ENCODE measurements around the gene NPB. TPM values are rescaled to one million over a fixed set of nuclear protein-coding genes. Genes with fewer than 3 reads are reported as not detected.
A peak's percentile ranks its signal among the peaks of the same experiment; 100 is the strongest.

NPB gene
- total RNA-seq, 1 donor from 2014 or later: 0.31 TPM

DNA sequence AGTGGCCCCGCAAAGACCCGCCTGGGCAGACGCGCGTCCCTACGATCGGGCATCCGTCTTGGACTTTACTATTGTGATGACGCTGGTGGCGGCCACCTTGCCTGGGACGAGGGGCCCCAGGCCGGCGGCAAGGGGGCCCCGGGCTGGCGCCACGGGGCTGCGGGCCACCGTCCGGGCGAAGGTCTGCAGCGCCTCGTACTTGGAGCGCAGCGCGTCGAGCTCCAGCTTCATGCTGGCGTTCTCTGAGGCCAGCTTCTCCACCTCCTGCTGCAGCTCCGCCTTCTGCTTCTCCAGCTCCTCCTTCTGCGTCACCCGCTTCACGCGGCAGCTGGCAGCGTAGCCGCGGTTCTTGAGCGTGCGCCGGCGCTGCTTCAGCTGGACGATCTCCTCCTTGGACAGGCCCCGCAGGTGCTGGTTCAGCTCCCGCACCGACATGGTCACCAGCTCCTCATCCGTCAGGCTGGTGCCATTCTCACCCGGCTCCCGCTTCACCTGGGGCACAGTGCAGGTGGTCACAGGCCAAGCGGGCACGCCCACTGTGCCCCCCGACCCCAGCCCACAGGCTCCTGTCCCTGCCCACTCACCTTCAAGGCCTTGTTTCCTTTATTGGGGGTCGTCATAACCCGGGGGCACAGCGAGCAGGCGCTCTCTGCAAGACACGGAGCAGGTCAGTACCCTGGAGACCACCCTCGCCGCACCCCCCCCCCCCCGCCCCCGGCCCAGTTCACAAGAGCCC lies 20.7 kb downstream of the NPB start:
- peaks cover 31% of the 10 kb centered on the region for H3K4me1 Mint-ChIP-seq (ENCODE audit: low read depth)
- intact Hi-C loops (cut with micrococcal nuclease): no loop called here
- no peaks in the 10 kb centered on the region for H3K27me3 Mint-ChIP-seq (ENCODE audit: insufficient read depth)
- no peak overlapping the region for H3K27ac Mint-ChIP-seq
- no peak for DNase-seq (ENCODE audit: low spot score)
- no peak overlapping the region for H3K4me3 Mint-ChIP-seq
- peaks cover 10% of the 10 kb centered on the region for H3K36me3 Mint-ChIP-seq (ENCODE audit: low read depth)
- no peaks in the 10 kb centered on the region for H3K9me3 Mint-ChIP-seq

DNA sequence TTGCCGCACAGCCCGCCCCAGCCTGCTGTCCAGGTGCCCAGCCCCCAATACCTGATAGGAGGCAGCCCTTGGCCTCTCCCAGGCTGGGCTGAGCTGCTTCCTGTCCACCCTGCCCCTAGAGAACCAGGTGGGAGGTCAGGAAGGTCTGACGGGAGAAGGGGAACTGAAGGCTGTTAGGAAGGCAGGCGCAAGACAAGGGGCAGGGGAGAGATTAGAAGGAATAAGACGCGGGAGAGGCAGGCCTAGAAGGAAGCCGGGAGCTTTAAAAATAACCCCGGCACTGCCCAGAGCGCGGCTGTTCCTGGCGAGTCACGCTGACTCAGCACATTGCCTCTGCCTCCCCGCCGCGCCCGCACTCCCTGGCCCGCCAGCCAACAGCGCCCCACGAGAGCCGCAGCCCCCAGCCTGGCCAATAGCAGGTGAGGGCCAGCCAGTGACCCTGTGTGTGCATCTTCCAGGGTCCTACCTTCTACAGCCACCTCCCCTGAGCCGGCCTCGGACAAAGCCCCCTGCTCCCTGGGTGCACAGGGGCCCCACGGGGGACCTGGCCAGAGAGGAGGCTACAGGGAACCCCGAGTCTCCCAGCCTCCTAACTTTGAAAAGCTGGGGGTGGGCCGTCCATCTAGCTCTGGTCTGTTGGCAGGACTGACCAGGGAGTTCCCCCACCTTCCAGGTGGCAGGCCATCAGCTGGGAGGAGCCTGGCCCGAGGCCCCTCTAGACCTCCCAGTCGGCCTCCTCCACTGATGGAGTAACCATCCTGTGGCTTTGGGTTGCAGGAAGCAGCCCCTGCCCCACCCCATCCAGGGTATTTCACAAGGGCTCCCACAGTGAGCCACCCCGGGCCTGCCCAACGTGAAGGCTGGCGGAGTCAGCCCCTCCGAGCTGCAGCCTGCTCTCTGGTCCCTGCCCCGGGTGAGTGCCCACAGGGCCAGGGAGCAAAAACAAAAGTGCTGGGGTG lies 21.5 kb downstream of the NPB start:
- intact Hi-C loops (cut with micrococcal nuclease): no loop called here
- peaks cover 10% of the 10 kb centered on the region for H3K36me3 Mint-ChIP-seq (ENCODE audit: low read depth)
- peaks cover 26% of the 10 kb centered on the region for H3K4me1 Mint-ChIP-seq (ENCODE audit: low read depth)
- no peak for DNase-seq (ENCODE audit: low spot score)
- no peak overlapping the region for H3K27ac Mint-ChIP-seq
- H3K4me3 Mint-ChIP-seq: no peak overlapping the region
- H3K9me3 Mint-ChIP-seq: no peaks in the 10 kb centered on the region
- H3K27me3 Mint-ChIP-seq (ENCODE audit: insufficient read depth): no peaks in the 10 kb centered on the region

DNA sequence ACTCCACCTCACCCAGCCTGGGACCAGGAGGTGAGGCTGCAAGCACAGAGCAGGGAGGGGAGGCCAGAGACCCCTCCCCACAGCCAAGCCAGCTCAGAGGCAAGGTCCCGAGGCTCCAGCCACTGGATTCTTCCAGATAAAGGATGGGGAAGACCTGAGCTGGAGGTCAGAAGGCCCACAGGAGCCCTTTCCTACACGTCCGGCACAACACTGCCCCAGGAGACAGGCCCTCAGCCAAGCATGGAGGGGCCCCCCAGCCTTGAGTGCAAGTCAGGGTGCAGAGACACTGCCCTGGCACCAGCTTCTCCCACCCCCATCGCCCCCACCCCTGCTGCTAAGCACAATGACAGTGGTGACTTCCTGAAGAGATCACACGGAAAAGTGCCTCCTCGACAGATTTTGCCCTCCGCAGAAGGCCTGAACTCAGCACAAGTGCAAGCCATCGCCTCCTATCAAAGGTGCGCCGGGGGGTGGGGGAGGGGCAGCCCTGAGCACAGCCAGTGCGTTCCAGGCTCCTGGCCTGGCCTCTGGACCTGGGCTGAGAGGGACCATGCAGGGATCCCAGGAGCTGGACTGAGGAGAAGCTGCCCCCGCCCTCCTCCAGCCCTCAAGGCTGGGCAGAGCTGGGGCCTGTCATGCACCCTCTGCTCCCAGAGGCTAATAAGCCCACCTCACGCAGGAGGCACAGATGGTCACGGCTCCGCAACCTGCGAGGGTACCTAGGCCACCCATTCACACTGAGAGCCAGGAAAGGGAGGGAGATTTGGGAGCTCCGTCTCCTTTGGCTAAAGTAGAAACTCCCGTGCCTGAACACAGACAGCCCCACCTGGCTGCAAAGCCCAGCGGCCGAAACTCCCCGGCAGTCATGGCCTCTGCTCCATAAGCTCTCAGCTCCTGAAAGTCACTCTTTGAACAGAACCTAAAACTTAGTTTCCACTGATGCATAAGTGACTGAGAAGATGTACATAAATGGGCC lies 22.8 kb downstream of the NPB start:
- no peaks in the 10 kb centered on the region for H3K9me3 Mint-ChIP-seq
- H3K27ac Mint-ChIP-seq: no peak overlapping the region
- peak overlapping the region; percentile 89 for H3K4me3 Mint-ChIP-seq
- no peak for DNase-seq (ENCODE audit: low spot score)
- H3K4me1 Mint-ChIP-seq (ENCODE audit: low read depth): peaks cover 15% of the 10 kb centered on the region
- H3K36me3 Mint-ChIP-seq (ENCODE audit: low read depth): peaks cover 2% of the 10 kb centered on the region
- no peaks in the 10 kb centered on the region for H3K27me3 Mint-ChIP-seq (ENCODE audit: insufficient read depth)
- intact Hi-C loops (cut with micrococcal nuclease): no loop called here

DNA sequence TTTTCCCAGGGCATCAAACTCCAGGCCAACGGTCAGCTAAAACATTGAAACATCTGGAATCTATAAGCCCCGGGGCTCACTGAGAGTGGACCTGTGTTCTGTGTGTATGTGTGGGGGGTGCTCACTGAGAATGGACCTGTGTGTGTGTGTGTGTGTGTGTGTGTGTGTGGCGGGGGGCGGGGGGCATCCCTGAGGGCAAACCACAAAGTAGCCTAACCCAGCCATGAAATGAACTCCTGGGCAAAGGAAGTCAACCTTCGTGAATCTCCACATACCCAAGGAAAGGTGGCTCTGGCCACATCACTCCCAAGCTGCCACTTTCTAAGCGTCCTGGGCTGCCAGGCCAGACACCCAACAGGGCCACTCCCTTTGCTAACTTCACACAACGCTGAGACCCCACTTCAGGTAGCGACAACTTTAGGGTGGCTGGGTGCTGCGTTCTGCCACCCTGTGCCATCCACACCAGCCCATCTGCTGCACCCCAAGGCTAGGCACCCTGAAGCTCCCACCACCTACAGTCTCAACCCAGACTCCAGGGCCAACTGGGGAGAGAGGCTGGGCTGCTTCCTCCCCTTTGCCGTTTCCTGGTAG lies 23.9 kb downstream of the NPB start:
- Mint-ChIP-seq H3K27ac (peak overlapping the region; percentile 79), H3K27me3 (ENCODE audit: insufficient read depth) (peaks cover 2% of the 10 kb centered on the region), H3K4me1 (ENCODE audit: low read depth) (peaks cover 15% of the 10 kb centered on the region), H3K4me3 (peak overlapping the region; percentile 89), H3K36me3 (ENCODE audit: low read depth) (peaks cover 2% of the 10 kb centered on the region), H3K9me3 (no peaks in the 10 kb centered on the region)
- DNase-seq (ENCODE audit: low spot score): no peak
- intact Hi-C loops (cut with micrococcal nuclease): loop anchor here (1.0 to 2.0 kb wide), 4 partner anchors 8 to 97 kb away; partner anchors contain the start of genes ARHGDIA, CENPX, LRRC45 and PCYT2

DNA sequence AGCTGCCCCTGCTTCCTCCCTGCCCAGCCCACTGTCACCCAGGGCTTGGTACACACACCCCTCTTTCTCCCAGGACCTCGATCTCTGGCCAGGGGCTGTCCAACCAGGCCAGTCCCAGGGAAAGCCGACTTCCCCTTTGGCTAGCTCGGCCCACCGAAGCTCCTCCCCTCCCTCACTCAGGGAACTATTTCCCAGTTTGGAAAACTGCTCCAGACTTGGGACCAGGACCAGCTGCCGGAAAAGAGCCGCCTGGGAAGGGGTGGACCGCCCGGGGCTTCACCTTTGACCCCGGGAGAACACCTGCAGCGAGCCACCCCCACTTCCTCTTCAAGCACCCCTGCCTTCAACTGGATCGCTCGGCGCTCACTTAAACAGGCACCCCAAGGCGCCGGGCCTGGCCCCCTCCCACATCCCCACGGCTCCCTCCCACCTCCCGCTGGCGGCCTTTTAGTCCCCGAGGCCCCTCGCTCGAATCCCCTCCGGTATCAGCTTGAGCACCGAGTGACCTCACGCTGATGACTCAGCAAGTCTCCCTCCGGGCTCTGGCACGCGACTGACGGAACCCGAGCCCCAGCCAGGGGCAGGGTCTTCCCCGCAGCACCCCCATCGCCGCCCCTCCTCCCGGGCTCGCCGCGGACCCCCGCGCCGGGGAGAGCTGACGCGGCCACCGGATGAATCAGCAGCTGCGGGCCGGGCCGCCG lies 24.6 kb downstream of the NPB start:
- H3K27ac Mint-ChIP-seq: peak overlapping the region; percentile 79
- intact Hi-C loops (cut with micrococcal nuclease): loop anchor here (1.0 to 2.0 kb wide), 6 partner anchors 8 to 96 kb away; partner anchors contain the start of genes ARHGDIA, ASPSCR1, CENPX and LRRC45

DNA sequence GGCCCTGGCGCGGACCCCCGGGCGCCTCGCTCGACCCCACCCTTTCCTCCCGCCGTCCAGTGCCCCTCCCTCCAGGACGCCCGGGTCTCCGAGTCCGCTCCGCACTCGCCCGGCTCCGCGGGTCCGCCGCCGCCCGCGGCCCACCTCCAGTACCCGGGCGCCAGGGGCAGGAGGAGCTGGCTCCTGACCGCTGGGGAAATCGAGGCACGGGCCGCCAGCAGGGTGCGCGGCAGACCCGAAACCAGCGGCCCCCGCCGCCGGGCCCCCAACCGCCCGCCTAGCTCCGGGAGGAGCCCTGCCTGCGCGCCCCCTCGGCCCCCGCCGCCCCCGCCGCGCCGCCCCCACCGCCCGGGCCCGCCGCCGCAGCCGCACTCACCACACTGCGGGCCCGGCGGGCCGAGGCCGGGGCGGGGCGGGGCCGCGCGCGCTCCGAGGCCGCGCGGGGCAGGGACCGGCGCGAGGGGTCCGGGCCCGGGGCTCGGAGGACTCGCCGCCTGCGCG lies 25.2 kb downstream of the NPB start:
- Mint-ChIP-seq H3K36me3 (ENCODE audit: low read depth) (no peaks in the 10 kb centered on the region), H3K27me3 (ENCODE audit: insufficient read depth) (peaks cover 2% of the 10 kb centered on the region), H3K4me1 (ENCODE audit: low read depth) (peaks cover 15% of the 10 kb centered on the region), H3K9me3 (no peaks in the 10 kb centered on the region), H3K27ac (no peak overlapping the region), H3K4me3 (peak overlapping the region; percentile 68)
- intact Hi-C loops (cut with micrococcal nuclease): loop anchor here (1.0 to 2.0 kb wide), 5 partner anchors 10 to 96 kb away; partner anchors contain the start of genes ARHGDIA, ASPSCR1, CENPX and LRRC45
- peak; percentile 18 for DNase-seq (ENCODE audit: low spot score)

More for the DNA sequence above, 24.6 kb downstream of the NPB start:
- Mint-ChIP-seq H3K27me3 (ENCODE audit: insufficient read depth) (peaks cover 2% of the 10 kb centered on the region), H3K36me3 (ENCODE audit: low read depth) (peaks cover 2% of the 10 kb centered on the region), H3K9me3 (no peaks in the 10 kb centered on the region), H3K4me1 (ENCODE audit: low read depth) (peaks cover 15% of the 10 kb centered on the region), H3K4me3 (peak overlapping the region; percentile 89)
- peak; percentile 46 for DNase-seq (ENCODE audit: low spot score)

DNA sequence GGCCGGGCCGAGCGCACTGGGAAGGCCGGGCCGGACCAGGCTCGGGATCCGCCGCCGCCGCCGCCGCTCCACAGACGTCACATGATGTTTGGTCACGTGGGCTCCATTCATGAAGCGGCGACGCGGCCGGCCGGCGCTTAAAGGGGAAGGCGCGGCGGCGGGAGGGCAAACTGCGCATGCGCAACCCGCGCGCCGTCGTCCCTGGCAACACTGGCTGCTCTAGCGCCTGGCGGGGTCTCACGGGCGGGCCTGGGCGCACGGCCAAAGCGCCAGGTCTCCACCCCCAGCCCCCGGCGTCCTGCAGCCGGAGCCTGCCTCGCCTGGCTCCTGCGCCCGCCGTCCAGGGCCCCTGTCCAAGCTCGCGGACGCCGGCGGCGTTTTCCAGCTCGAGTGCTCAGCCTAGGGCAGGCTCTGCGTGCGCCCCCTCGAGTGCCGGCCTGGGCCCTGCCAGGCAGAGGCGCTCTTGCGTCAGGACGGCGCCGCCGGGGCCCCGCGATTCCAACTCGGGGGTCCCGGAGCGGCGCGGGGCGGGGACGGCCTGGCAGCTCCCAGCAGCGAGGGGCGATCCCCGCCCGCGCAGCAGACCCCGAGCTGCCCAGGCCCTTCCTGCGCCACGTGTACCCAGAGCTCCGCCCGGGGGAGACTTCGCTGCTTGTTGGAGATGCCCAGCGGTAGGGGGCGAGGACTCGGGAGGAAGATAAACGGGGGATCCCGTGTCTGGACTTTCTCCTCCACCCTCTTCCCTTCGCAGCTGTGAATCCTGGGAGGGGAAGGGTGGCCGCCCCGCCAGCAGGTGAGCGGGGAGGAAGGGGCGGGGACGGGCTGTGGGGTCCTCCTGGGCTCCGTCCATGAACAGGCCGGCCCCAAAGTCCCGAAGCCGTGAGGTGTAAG lies 25.9 kb downstream of the NPB start, which contains the start of gene MAFG:
Gene MAFG, minus strand, starts transcription at position 83 of the 891 bp plus-strand sequence. CDS start 4,550 bp downstream, outside the sequence.
- Mint-ChIP-seq H3K9me3 (no peaks in the 10 kb centered on the region), H3K27ac (peak within 1 kb of the TSS; percentile 79), H3K36me3 (ENCODE audit: low read depth) (peaks cover 1% of the 10 kb centered on the region), H3K27me3 (ENCODE audit: insufficient read depth) (peaks cover 2% of the 10 kb centered on the region), H3K4me3 (peak within 1 kb of the TSS; percentile 89), H3K4me1 (ENCODE audit: low read depth) (peaks cover 15% of the 10 kb centered on the region)
- intact Hi-C loops (cut with micrococcal nuclease): loop anchor here (1.0 to 2.0 kb wide), 6 partner anchors 9 to 168 kb away; partner anchors contain the start of genes ARHGDIA, ASPSCR1, CENPX and LRRC45
- DNase-seq (ENCODE audit: low spot score): peak; percentile 88

DNA sequence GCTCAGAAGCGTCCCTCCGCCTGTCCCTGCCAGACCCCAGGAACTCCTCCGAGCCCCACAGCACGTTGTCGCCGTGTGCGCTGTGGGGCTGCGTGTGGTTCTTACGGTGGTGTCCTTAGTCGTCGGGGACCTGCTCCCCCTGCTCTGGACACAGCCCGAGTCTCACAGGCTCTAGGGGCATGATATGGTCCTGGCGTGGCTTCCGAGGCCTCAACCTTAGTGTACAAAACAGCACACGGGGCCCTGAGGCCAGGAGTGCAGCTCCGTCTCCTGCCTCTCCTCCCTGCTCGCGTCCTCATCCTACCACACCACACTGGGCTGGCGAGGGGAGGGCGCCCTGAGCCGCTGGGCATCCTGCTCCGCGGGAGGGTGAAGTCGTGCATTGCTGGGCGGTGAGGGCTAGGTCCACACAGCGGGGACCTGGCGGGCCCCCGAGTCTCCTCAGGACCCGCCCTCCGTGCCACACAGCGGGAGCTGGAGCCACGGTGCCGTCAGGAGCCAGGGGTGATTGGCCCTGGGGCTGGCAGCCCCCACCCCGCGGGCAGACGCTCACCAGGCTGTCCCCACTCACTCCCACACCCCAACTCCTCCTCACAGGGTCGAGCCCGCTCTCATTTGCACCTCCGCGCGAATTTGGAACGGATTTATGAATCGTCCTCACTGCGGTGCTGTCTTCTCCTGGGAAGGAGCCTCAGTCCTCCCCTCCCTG lies 26.7 kb downstream of the NPB start:
- no peaks in the 10 kb centered on the region for H3K9me3 Mint-ChIP-seq
- H3K27me3 Mint-ChIP-seq (ENCODE audit: insufficient read depth): peaks cover 2% of the 10 kb centered on the region
- DNase-seq (ENCODE audit: low spot score): no peak
- H3K27ac Mint-ChIP-seq: no peak overlapping the region
- intact Hi-C loops (cut with micrococcal nuclease): loop anchor here (1.0 kb wide), 1 partner anchor 168 kb away; no protein-coding TSS in a partner anchor
- H3K4me1 Mint-ChIP-seq (ENCODE audit: low read depth): peaks cover 15% of the 10 kb centered on the region
- peak overlapping the region; percentile 72 for H3K4me3 Mint-ChIP-seq
- peaks cover 7% of the 10 kb centered on the region for H3K36me3 Mint-ChIP-seq (ENCODE audit: low read depth)

DNA sequence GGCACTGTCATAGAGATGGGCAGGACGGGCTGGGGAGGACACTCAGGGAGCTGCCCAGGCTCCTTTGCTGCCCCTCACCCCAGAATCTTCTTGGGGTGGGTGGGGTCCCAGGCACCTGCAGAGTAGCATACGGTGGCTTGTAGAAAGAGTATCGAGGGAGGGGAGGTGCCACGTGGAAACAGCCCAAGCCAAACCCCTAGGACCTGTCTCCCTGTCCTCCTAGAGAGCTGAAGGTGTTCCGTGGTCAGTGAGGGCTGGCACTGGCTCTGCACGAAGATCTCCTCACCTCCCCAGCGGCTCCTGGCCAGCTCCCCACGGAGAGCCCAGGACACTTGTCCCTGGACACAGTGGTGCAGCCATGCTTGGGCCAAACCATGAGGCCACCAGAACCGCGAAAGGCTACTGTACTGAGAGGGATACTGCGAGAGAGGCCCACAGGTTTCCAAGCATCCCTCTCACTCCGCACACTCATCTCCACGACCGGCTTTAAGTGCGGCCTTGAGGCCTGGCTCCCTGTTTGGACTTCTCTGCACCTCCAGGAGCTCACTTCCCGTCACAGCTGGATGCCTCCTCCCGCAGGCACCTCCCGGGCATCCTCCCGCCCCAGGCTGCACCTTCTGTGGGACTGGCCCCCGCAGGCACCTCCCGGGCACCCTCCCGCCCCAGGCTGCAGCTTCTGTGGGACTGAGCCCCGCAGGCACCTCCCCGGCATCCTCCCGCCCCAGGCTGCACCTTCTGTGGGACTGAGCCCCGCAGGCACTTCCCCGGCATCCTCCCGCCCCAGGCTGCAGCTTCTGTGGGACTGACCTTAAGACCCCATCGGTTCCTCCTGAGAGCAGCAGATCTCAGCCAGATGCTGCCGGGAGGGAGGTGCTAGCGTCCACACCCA lies 27.5 kb downstream of the NPB start:
- DNase-seq (ENCODE audit: low spot score): no peak
- Mint-ChIP-seq H3K4me1 (ENCODE audit: low read depth) (peaks cover 10% of the 10 kb centered on the region), H3K4me3 (peak overlapping the region; percentile 72), H3K27ac (no peak overlapping the region), H3K27me3 (ENCODE audit: insufficient read depth) (peaks cover 2% of the 10 kb centered on the region), H3K9me3 (no peaks in the 10 kb centered on the region), H3K36me3 (ENCODE audit: low read depth) (peaks cover 10% of the 10 kb centered on the region)
- intact Hi-C loops (cut with micrococcal nuclease): no loop called here

Data from activated T-helper 1 cell treated with anti-CD3 and anti-CD28 coated beads, Interleukin-12 subunit alpha, Interleukin-12 subunit beta, Interleukin-2, Interleukin-4 antibody, amounts not matched to agents 30 ng/mL and 10 ng/mL and 1 ng/mL, durations not matched to agents 14 hours and 24 hours and 36 hours (primary cell).